Stimulated activated CD4-positive, alpha-beta T cell treated with anti-CD3 and anti-CD28 coated beads, Interleukin-12 subunit alpha, Interleukin-12 subunit beta, amount 100 ng/mL, for 48 hours (primary cell): Measurements from ENCODE around the gene HBQ1.
"Not testable (repeated sequence)": the region's sequence is repeated elsewhere in the genome, so short reads cannot be mapped to it uniquely, and the experiment has no call there.

Experiments used
- DNase-seq, 3 donors: peaks; one replicate each; pipeline ENCODE4 v3.0.0-alpha.2; 2020; ENCODE audit warnings: low read depth in 2 of 3, low spot score in 1 of 3

HBQ1 gene

GRCh38 chr16:180101-180675 lies at the start of gene HBQ1:
HBQ1 (plus strand) TSS chr16:180459; CDS start chr16:180487, 28 bp downstream.
- DNase-seq = peak in 1 of 3 donors; percentile 28

DNA sequence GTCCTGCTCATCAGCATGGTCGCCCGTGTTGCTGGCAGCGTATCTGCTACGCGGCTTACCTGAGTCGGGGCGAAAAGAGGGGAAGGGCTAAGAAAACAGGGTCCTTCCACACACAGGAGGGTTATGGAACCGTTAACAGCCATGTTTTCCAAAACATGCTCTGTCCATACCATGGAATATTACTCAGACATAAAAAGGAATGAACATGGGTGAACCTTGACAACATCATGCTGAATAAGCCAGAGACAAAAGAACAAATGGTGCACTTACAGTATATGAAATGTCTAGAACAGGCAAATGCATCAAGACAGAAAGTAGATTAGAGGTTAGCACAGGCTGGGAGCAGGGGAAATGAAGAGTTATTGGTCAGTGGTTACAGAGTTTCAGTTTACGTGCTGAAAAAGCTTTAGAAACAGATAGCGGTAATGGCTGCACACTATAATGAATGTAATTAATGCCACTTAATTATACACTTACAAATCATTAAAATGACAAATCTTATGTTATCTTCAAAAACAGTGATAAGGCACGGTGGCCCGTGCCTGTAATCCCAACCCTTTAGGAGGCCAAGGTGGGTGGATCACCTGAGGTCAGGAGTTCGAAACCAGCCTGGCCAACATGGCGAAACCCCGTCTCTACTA lies 49.6 kb upstream of the HBQ1 start:
- no peak for DNase-seq

DNA sequence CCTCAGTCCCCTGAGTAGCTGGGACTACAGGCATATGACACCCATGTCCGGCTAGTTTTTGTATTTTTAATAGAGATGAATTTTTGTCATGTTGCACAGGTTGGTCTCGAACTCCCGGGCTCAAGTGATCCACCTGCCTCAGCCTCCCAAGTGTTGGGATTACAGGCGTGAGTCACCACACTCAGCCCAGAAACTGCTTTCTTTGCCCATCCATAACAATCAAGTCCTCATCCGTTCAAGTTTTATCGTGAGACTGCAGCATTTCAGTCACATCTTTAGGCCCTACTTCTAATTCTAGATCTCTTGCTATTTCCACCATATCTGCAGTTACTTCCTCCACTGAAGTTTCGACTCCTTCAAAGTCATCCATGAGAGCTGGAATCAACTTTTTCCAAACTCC lies 48.1 kb upstream of the HBQ1 start:
- no peak for DNase-seq

GRCh38 chr16:133716-134115 lies 46.5 kb upstream of the HBQ1 start:
- no peak for DNase-seq

DNA sequence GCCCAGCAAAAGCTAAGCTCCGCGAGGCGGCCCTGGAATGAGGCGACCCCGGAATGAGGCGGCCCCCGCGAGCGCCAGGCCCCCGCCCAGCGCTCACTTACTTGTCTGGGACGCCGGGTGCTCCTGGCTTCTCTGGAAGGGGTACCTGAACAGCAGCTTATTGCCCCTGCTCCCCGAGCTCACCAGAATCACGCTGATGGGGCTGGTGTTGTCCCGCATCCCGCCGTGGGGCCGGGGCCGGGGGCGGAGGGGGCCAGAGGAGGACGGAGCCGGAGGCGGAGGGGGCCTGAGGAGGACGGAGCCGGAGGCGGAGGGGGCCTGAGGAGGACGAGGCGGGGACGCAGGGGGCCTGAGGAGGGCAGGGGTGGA lies 42.2 kb upstream of the HBQ1 start:
- peak in 2 of 3 donors; percentile 4 to 20 for DNase-seq

DNA sequence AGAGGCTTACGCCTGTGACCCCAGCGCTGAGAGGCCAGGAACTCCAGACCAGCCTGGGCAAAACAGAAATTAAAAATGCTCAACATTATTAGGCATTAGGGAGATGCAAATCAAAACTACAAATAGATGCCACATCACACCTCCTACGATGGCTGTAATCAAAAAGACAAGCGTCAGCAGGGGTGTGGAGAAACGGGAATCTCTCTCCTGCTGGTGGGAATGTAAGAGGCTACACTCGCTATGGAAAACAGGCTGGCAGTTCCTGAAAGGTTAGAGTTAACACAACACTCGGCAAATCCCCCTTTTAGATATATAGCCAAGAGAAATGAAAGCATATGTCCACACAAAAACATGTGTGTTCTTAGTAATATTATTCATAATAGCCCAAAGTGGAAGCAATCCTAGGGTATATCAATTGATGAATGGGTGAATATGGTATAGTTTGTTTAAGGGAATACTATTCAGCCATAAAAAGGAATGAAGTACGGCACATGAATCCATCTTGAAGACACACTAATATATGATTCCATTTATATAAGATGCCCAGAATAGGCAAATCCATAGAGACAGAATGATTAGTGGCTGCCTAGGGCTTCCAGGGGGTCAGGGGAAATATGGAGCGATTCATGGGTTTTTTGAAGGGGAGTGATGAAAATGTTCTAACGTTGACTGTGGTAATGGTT lies 39.9 kb upstream of the HBQ1 start:
- DNase-seq = no peak

- DNase-seq = no peak
Observed at GRCh38 chr16:142405-142967, 37.8 kb upstream of the HBQ1 start.

DNA sequence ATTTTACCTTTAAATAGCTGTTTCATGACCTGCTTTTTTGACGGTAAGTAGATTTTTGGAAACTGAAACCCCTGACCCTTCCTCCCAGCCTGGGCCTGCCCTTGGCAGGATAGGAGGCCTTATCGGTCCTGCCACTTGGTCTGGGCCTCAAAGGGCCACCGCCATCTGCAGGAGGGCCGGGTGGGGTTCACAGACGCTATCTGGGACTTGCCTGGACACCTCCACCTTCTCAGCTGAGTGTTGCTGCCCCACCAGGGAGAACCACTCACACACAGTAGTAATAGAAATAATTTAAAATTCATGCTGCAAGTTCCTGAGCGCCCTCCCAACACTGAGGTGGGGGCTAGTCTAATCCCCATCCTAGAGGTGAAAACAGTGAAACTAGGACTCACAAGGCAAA lies 37.2 kb upstream of the HBQ1 start:
- DNase-seq = no peak

DNA sequence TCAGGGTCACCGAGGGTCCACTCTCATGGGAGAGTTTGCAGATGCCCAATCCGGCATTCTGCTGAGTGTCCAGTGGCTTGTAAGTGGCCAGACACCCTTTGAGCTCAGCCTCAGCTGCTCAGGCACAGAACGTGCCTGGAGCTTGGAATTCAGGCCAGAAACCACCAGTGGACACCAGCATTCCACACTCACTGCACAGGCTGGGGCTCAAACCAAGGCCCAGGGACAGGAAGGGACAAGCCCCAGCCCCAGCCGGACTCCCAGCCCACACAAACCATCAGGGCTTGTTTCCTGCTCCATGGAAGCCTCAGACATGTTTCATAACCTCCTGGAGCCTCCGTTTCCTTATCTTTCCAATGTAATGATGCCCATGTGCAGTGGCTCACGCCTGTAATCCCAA lies 36.8 kb upstream of the HBQ1 start:
- no peak for DNase-seq

DNA sequence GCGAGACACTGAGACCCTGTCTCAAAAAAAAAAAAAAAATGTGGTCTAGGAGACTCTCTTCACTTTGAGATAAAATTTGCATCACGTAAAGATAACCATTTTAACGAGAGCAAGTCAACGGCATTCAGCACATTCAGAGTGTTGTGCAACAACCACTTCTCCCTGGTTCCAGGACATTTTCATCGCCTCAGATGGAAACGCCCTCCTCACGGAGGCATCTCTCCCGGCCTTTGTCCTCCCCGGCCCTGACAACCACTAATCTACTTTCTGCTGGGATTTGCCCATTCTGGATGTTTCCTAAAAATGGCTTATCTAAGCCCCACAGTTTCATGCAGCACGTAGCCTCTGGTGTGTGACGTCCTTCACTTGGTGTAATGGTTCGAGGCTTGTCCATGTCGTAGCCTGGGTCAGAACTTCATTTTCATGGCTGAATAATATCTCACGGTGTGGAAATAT lies 35.4 kb upstream of the HBQ1 start:
- no peak for DNase-seq

DNA sequence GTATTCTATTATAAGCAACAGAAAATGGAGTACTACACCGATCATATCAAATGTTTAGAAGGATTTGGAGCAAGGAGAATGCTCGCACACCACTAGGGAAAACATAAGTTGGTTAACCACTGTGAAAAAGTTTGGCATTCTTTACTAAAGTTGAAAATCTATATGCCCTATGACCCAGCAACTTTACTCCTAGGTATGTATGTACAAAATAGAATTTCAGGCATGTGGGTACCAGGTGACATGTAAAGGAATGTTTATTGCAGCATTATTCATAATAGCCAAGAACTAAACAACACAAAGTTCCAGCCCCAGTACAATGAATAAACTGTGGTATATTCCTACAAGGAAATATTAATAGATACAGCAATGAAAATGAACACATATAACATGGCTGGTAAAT lies 33.6 kb upstream of the HBQ1 start:
- no peak for DNase-seq

- no peak for DNase-seq
Observed at GRCh38 chr16:149024-149660, 31.1 kb upstream of the HBQ1 start.

- no peak for DNase-seq
Observed at GRCh38 chr16:152141-153128, 27.8 kb upstream of the HBQ1 start, which contains the start of gene HBZ. HBZ (plus strand) TSS chr16:152644; CDS start chr16:152910, 266 bp downstream.

GRCh38 chr16:153129-153521 lies 27.1 kb upstream of the HBQ1 start:
- not testable (repeated sequence) for DNase-seq

DNA sequence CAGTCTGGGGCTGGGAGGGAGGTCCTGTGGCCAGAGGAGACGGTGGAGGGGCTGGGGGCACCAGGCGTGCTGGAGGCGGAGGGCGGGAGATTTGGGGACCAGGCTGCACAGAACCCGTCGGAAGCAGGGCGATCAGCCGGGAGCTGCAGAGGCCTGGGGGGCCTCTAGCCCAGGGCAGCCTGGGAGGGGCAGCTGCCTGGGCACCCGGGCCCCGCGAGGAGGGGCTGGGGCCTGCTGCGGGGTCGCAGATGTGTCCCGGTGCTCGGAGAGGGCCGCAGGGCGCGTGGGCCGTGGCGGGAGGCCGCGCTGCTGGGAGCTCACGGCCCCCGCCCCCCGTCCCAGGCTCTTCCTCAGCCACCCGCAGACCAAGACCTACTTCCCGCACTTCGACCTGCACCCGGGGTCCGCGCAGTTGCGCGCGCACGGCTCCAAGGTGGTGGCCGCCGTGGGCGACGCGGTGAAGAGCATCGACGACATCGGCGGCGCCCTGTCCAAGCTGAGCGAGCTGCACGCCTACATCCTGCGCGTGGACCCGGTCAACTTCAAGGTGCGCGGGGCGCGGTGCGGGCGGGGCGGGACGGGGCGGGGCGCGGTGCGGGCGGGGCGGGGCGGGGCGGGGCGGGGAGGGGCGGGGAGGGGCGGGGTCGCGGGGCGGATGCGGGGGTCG lies 26.6 kb upstream of the HBQ1 start:
- DNase-seq = not testable (repeated sequence)

DNA sequence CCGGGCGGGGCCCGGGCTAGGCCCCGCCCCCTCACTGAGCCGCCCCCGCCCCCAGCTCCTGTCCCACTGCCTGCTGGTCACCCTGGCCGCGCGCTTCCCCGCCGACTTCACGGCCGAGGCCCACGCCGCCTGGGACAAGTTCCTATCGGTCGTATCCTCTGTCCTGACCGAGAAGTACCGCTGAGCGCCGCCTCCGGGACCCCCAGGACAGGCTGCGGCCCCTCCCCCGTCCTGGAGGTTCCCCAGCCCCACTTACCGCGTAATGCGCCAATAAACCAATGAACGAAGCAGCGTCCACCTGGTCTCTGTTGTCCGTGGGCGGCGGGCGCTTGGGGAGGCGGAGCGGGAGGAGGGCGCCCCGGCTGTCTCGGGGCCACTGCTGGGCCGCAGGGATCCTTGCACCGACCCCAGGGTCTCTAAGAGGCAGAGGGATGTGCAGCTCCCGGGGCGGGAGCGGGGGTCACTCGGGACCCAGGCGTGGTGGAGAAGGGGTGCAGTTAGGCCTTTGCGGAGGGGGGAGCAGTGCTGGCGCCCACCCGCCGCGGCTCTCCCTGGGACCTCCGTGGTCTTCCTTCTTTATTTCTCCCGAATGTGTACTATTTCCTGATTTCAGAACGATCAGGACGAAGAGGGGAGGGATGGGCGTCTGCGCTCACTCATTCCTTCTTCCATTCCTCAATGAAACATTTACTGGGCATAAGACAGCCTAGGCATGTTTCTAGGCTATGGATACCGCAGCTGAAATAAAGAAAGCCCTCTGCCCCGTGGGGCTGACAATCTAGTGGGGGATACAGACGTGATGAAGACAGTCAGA lies 25.8 kb upstream of the HBQ1 start:
- no peak for DNase-seq

DNA sequence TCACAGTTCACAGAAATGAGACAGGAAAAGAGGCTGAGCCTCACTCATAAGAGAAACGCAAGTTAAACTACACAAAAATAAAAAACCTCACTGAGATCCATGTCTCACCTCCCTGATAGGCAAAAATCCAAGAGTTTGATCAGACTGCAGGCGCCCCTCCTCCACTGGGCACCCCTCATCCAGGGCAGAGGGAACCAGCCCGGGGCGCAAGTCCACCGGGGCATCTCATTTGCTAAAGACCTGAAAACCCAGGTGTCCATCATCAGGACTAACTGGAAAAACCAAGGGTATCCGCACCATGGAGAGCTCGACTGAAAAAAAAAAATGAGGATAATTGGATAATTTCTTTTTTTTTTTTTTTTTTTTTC lies 25.2 kb upstream of the HBQ1 start:
- DNase-seq = no peak

DNA sequence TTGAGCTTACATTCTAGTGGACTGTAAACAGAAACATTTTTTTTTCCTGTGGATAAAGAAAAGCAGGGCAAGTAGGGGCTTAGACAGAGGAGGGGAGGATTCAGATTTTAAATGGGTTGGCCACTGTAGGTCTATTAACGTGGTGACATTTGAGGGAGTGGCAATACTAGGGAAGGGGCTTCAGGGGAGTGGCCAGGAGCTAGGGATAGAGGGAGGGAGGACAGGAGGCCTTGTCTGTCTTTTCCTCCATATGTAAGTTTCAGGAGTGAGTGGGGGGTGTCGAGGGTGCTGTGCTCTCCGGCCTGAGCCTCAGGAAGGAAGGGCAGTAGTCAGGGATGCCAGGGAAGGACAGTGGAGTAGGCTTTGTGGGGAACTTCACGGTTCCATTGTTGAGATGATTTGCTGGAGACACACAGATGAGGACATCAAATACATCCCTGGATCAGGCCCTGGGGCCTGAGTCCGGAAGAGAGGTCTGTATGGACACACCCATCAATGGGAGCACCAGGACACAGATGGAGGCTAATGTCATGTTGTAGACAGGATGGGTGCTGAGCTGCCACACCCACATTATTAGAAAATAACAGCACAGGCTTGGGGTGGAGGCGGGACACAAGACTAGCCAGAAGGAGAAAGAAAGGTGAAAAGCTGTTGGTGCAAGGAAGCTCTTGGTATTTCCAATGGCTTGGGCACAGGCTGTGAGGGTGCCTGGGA lies 21.0 kb upstream of the HBQ1 start:
- no peak for DNase-seq

- DNase-seq = not testable (repeated sequence)
Observed at GRCh38 chr16:160242-160641, 20.0 kb upstream of the HBQ1 start.
